NCI-H1092 treated with DMSO at 0.1 percent for 48 hours (cell line): Measurements from ENCODE around the gene FOXO3.

ENCODE experiments used
- DNase-seq: peaks from one replicate; lab custom pipeline; 2025; lab: John Stamatoyannopoulos, UW

The FOXO3 gene

DNA sequence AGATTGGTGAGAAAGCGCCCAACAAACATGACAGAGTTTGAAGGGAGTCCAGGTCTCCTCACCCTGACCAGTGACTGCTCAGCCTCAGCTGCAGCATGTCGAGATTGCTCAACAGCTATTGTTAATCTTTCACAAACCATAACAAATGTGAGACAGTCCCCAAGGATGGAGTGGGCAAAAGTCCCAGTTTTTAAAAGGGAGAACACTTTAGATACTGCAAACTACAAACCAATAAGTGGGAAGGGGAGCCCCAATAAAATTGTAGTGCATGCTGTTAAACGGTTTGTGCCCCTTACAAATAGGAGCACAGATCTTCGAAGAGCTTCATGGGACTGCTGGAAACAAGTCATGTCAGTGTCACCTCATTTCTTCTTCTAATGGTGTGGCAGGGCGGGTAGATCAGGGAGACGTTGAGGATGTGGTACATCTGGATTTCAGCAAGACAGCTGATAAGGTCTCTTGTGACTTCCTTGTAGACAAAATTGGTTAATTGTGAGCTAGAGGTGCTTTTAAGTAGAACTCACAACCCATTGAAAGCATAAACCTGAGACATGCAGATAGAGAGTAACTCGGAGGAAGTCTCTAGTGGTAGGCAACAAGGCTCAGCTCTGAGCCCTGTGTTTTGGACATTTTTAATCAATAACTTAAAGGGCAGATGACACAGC lies 153.5 kb downstream of the FOXO3 start:
- no peak for DNase-seq

DNA sequence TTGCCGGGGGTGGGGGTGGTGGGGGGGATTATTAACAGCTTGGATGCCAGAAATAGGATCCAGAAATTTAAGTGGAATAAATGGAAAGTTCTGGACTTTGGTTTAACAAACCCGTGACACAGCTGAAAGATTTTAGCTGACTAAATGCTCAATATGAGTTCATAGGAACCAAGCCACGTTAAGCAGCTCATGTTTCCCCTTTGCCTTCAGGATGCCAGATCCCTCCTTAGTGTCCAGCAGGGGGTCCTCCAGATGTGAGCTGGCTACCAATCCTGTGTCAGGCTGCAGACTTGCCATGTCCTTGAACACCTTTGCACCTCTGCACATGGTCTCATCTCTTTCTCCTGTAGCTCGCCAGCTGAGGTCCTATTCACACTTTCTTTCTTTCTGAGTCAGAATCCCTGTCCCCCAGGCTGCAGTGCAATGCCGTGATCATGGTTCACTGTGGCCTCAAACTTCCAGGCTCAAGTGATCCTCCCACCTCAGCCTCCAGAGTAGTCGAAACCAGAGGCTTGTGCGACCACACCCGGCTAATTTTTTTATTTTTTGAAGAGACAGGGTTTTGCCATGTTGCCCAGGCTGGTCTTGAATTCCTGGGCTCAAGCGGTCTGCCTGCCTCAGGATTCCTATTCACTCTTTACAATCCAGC lies 154.2 kb downstream of the FOXO3 start:
- no peak for DNase-seq

- no peak for DNase-seq
Observed at GRCh38 chr6:108715832-108716231, 155.1 kb downstream of the FOXO3 start.

DNA sequence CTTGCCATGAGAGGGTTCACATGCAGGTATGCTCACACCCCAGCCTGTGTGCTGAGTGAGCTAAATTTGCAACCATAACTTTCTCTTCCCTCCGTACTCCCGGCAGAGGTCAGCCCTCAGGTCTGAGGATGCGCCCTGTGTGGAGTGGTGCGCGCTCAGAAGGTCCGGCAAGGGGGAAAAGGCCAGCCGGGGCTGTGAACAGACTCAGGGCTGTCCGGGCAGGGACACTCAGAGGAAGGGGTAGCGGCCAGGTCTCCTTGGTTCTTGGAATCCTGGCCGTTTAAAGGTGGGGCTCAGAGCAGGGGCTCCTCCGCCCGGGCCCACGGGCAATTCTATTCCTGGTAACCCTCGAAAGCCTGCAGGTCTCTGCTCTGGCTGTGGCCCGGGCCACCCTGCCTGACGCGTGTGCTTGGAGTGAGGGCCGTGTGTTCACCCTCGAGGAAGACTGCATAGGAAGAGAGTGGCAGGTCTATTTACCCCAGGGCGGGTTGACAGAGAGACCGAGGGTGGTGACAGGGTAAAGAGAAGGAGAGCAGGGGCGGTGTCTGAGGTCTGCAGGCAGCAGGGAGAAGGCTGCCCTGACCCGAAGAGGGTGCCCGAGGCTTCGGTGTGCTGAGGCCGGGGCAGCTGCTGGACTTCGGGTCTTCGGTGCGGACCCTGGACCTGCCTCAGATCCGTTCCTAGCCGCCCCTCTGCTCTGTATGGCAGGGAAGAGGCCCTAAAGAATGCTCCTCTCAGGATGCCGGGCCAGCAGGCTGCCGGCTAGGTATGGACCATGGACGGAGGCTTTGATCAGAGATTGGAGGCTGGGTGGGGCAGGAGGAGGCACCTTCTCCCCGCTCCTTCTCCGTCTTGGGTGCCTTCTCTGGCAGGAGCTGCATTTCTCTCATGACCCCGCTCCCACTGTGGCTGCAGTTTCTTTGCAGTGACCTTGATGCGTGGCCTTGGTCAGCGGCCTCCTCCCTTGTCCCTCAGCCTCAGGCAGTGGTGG lies 156.4 kb downstream of the FOXO3 start:
- no peak for DNase-seq

DNA sequence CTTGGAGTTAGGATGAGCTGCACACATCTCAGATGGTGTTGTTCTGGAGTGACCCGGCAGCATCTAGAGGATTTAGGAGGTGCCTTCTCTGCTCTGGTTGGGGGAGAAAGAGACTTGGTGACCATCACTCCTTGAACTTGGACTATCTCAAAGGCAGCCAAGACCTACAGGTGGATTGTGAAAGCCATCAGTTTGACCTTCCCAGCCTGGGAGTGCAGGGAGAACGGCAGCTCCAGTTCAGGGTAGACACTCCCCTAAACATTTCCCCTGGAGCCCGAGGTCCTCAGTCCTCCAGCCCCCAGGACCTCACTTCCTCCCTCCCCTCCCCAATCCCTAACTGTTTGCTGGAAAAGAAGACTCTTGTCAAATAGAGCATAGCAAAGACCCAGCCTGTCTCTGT lies 158.8 kb downstream of the FOXO3 start:
- no peak for DNase-seq

GRCh38 chr6:108720827-108721226 lies 160.1 kb downstream of the FOXO3 start:
- no peak for DNase-seq

- DNase-seq, result no peak
Observed at GRCh38 chr6:108721286-108721685, 160.6 kb downstream of the FOXO3 start.

DNA sequence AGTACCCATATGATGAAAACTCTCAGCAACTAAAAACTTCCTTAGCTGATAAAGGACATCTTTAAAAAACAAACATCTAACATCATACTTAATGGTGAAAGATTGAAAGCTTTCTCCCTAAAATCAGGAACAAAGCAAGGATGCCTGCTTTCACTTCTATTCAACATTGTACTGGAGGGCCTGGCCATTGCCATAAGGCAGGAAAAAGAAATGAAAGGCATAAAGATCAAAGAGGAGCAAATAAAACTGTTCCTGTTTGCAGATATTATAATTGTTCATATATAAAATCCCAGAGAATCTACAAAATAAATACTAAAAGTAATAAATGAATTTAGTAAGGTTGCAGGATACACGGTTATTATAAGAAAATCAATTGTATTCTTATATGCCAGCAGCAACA lies 162.9 kb downstream of the FOXO3 start:
- DNase-seq, result no peak

DNA sequence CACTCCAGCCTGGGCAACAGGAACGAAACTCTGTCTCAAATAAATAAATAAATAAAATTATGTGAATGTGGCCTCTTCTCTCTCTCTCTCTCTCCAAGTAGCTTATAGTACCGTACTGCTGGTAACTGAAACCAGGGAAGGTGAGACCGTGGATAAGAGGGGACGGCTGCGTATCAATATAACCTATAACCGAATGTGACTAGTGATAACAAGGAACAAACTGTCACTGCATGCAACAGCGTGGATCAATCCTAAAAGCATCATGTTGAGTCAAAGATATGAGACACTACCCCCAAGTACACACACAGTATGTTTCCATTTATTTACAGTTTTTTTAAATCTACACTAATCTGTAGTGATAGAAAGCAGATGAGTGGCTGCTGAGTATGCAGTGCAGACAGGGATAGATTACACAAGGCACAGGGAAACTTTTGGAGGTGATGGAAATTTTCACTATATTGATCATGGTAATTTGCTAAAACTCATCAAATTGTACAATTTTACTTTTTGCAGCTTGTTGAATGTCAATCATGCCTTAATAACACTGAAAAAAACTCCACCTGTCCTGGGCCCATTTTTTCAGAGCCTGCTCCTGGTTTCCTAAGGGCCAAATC lies 166.1 kb downstream of the FOXO3 start:
- no peak for DNase-seq

DNA sequence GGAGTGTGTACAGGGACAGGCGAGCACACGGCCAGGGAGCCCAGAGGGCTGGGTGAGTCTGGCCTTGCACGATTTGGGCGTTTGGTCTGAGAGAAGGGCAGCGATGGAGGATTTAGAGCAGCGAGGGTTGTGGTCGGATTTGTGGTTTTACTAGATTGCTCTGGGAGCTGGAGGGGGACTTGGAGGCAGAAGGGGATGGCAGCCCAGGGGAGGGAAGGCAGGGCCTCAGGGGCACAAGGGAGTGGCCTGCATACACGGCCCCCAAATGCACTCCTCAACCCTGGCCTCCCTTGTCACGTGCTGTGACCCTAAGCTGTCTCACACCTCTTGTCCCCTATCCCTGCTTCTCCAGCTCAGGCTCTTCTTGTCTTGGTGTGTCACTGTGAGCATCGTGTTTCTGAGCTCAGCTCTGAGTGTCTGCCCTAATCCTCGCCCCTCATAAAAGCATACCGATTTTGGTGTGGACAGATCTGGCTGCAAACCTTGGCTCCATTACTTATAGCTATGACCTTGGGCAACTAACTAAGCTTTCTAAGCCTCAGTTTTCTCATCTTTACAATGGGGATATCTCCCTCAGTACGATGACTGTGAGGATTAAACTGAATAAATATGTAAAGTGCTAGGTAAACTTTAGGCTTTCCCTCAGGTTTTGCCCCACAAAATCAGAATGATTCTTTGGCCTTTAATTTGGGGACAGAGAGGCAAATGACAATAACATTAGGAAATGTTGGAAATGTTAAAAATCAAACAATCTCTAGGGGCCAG lies 167.4 kb downstream of the FOXO3 start:
- DNase-seq, result no peak

- no peak for DNase-seq
Observed at GRCh38 chr6:108728826-108729225, 168.1 kb downstream of the FOXO3 start.

GRCh38 chr6:108730635-108731515 lies 170.2 kb downstream of the FOXO3 start:
- DNase-seq, result no peak

DNA sequence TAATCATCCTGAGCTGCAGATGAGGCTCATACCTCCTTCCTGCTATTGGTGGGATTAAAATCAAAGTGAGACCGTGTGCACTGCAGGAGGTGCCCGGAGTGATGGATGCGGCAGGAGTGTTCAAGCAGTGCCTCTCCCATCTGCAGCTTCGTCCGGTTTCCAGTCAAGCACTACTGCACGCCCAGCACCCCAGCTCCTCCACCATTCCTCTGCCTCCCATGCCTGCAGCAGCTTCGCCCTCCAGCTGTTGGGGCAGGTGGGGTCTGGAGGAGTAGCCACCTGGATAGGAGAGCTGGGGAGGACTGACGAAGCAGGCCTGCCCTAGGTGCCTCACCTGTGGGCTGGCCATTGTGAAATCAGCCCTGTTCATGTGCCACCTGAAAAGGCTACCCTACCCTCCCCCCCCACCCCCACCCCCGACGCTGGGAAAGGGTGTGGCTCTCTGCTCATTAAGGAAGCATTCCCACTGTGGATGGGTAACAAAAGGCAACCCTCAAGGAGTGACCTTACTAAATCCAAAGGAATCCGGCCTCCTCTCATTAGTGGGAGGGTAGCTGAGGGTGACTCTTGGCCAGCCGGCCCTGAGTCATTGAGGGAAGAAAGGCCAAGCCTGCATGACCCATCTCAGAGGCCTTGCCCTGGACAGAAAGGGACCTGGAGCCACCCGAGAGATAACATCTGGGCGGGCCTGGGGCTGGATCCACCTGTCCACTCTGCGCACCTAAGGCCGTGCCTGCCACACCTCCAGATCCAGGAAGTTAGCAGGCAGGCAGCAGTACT lies 171.6 kb downstream of the FOXO3 start:
- DNase-seq, result no peak

- no peak for DNase-seq
Observed at GRCh38 chr6:108733051-108733450, 172.3 kb downstream of the FOXO3 start.

DNA sequence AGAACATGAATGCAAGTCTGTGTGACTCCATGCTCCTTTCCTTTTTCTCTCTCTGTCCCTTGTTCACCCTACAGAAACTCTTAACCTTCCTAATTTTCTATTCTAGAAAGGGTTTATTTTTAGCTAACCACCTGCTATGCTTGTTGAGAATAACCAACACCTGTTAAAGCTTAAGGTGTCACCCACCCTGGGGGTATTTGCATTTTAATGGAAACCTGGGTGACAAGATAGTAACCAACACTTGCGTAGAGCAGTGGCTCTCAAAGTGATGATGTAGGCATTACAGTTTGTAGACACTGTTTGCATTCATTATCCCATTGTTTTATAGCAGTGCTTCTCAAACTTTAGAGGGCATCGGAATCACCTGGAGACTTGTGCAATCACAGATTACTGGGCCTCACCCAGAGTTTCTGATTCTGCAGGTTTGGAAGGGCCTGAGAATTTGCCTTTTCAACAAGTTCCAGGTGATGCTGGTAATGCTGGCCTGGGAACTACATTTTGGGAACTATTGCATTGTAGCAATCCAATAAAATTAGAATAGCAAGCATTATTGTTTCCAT lies 173.1 kb downstream of the FOXO3 start:
- no peak for DNase-seq
